CD4-positive, alpha-beta T cell treated with Interferon gamma for 1 hour (primary cell): Measurements from ENCODE around the gene TTC9C.
"Not testable (repeated sequence)": the region's sequence is repeated elsewhere in the genome, so short reads cannot be mapped to it uniquely, and the experiment has no call there.

Source experiments
- DNase-seq: peaks from one replicate; pipeline ENCODE4 v3.0.0-alpha.2; 2020

The TTC9C gene, protein sequence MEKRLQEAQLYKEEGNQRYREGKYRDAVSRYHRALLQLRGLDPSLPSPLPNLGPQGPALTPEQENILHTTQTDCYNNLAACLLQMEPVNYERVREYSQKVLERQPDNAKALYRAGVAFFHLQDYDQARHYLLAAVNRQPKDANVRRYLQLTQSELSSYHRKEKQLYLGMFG

DNA sequence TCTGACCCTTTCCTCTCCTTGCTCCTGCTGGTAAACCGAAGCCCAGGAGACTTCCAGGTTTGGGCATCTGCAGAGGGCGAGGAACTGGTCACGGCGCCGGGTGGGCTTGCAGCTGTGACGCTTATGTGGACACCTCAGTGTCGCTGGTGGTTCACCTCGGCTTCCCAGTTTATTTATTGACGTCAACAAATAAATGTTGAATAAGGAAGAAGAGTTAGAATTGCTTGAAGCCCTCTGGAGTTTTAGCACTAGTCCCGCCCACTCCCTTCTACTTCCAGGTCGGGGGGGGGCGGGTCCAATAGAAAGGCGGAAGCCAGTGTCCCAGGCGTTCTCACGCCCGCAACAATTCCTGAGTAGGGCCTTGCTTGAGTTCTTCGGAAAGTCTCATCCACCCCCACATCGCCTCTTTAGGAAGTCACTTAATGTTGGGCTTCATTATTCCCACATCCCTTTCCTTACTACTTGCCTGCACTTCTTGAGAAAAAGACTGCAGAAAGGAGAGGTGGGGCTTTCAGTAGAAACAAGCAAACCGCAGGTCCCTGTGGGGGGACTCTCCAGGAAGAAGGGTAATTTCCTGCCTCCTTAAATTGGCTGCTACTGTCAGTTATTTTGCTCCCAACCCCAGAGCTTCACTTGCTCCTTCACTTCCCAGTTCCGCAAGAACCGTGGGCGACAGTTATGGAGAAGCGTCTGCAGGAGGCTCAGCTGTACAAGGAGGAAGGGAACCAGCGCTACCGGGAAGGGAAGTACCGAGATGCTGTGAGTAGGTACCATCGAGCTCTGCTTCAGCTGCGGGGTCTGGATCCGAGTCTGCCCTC lies at the start of gene TTC9C:
TSS of gene TTC9C (plus strand) at position 316 of the 818 bp plus-strand sequence. CDS start at position 679, 363 bp downstream.
- DNase-seq = peak; percentile 81

GRCh38 chr11:62678770-62679696 lies 49.3 kb upstream of the TTC9C start, which contains the start of gene UBXN1:
UBXN1 (minus strand) TSS chr11:62679073; CDS start chr11:62678923, 150 bp downstream.
- DNase-seq = peak; percentile 83

DNA sequence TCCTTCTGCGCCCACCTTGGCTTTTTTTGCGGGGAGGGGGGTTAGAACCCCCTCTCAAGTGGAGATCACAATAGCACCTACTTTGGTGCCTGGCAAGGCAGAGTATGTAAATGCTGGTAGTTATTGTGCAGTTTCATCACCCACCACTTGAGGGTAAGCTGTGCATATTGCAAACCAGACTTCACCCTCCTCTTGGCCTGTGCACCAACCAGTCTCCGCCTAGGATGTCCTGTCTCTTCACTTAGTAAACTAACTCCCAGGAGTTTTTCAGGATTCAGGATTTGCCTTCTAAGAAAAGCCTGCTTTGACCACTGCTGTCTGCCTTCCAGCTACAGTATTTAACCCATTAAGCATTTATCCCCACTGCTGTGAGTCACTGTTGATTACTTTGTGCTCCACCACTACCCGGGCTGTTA lies 47.5 kb upstream of the TTC9C start:
- peak; percentile 29 for DNase-seq

- DNase-seq = no peak
Measured at GRCh38 chr11:62682518-62682917, 45.8 kb upstream of the TTC9C start.

DNA sequence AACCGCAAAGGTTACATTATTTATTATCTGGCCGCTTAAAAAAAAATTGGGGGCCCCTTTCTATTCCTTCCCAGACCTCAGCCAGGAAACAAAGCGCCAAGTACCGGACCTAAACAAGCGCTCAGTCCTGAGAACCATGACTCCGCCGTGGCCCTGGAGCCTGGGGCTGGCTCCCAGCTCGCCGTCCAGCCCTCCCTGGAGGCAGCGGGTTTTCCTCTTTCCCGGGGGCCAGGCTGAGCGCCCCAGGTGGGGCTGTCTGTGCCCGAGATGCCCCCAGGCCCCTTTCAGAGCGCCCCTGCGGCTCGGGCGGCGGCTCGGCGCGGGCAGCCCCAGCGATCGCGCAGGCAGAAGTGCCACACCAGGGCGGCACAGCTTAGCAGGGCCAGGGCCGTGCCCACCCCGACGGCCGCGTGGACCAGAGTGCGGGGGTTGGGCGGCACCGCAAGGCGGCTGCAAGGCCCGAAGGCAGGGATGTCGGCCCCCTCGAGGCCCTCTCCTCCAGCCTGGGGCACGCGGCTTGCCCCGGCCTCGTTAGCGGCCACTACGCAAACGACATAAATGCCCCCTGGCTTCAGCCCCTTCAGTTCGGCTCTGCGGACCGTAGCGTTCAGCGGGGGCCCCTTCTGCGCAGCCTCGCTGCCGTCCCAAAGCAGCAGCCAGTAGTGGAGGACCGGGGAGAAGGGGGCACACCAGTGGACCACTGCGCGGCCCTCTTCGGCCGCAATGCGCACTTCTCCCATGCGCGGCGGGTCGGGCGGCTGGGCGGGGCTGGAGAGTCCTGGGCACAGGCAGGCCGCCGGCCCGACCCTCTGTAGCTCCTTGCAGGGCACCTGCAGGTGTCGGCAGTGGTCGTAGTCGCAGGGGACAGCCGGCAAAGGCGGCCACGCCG lies 40.5 kb upstream of the TTC9C start:
- no peak for DNase-seq

DNA sequence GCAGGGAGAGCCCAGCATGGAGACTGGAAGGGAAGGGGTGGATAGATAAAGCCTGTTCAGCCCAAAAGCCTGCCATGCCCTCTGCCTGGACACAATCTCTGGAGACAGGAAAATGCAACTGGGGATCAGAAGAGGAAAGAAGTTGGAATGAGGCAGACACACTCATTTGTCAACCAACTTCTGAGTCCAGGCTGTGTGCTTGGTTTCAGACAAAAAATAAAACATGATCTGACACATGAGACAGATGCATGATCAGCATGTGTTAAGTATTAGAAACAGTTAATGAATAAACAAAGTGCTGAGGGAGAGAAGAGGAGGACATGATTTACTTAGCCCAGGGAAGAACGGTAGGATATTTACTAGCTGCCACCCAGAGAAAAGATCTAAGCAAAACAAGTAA lies 39.8 kb upstream of the TTC9C start:
- DNase-seq = no peak

DNA sequence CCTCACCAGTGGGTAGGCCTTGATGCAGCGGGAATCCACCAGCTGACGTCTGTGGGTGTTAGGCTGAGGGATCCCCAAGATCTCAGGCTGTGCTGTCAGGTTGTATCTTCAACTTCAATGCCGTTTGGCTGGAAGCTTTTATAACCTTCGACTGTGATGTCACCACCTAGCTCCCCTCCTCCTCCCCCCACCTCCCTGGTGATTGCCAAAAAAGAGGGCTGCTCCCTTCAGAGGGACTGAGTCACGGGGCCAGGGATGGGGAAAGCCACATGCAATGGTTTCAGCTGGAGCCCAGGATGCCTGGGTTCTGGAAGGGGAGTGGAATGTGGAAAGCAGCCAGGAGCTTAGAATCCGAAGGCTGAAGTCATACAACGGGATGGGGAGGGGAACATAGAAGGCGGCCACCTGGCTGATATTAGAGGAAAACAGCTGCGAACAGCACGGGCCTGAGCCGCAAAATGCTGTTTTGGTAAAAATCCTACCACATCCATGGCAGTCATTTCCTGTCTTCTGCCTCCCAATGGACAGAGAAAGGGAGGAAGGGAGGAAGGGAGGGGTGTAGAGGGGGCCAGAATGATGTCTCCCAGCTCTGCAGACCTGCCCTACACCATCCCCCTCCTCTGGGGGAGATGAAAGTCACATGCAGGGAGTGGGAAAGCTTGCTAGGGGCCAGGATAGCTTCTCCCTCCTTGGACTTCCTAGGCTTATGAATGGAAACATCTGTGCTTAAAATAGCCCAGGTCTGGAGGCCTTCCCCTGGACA lies 38.7 kb upstream of the TTC9C start, which contains the start of gene LRRN4CL:
TSS of gene LRRN4CL (minus strand) at position 110 of the 763 bp plus-strand sequence. CDS start 1,022 bp downstream, outside the sequence.
- DNase-seq = no peak

- DNase-seq = not testable (repeated sequence)
Measured at GRCh38 chr11:62693624-62694023, 34.7 kb upstream of the TTC9C start.

DNA sequence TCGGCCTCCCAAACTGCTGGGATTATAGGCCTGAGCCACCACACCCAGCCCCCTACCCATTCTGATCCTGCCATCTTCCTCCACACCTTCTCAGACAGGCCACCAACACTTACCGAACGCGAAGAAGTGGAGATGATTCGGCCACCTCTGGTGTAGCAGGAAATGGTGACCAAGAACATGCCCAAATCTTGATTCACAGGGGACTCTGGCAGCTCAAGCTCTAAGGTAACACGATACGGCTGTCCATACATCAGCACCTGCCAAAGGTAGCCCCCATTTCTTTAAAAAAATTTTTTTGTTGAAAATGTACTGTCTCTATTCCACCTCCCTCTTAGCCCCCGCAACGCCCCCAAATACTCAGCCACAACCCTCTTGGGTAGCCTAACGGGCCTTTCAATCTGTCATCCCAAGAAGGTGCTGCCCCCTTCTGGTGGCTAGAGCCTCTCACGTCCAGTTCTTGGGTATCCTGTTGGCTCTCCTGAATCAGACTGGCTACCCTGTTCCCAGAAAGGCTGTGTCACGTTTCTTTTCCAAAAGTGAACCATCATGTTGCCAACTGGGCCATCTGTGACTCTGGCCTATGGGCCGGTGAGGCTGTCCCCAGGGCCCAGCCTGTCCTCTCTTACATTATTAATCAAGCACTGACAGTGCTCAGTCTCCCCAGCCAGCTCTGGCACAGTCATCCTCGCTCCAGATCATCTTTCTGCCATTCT lies 33.7 kb upstream of the TTC9C start:
- DNase-seq = peak; percentile 74

GRCh38 chr11:62702246-62702645 lies 26.0 kb upstream of the TTC9C start:
- peak; percentile 22 for DNase-seq

GRCh38 chr11:62703921-62704320 lies 24.4 kb upstream of the TTC9C start:
- DNase-seq = not testable (repeated sequence)

GRCh38 chr11:62705413-62705812 lies 22.9 kb upstream of the TTC9C start:
- DNase-seq = no peak

- peak; percentile 93 for DNase-seq
Measured at GRCh38 chr11:62705880-62706849, 22.1 kb upstream of the TTC9C start.

DNA sequence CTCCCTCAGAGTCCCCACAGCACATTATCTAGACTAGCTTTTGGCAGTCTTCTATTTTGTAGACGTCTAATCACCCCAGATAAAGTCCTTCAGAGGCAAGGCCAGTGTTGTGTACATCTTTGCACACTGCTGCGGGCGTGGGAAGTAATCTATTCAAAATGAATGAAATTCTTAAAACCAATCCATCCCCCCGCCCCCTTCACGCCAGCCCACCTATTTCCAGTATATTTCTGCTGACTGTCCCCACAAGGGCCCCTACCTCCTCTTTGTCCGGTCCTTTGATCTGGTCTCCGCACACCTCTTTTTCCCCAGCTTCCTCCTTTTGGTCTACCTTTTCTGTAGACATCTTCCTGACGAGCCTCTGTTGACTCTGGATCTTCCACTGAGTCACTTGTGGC lies 21.4 kb upstream of the TTC9C start:
- no peak for DNase-seq

DNA sequence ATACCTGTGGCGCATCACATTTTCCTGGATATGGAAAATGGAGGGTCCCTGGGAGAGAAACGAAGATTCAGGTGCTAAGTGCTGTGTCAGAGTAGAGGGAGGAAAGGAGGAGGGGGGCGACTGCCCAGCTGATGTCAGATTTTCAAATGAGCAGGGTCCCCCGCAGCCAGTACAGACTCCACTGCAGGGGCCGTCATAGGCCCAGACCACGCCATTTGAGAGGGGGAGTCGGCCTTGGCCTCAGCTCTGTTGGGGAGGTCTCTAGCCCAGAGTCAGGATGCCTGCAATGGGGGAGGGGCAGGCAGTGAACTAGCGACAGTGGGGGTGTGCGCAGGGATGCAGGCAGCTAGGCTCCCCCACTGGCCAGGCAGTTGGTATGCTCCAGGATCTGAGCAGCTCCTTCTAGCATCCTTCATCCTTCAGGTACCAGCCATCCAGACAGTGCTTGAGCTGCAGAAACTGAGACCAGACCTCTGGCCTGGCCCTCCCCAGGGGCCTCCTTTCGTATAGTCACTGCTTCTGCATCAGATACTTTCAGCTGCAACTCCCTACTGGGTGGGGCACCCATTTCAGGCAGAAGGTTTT lies 20.9 kb upstream of the TTC9C start, which contains the start of the genes BSCL2 and GNG3:
TSS of gene BSCL2 (minus strand) at position 148 of the 585 bp plus-strand sequence. CDS start 229 bp downstream, outside the sequence.
TSS of gene GNG3 (plus strand) at position 400 of the 585 bp plus-strand sequence. CDS start 620 bp downstream, outside the sequence.
- DNase-seq = no peak

DNA sequence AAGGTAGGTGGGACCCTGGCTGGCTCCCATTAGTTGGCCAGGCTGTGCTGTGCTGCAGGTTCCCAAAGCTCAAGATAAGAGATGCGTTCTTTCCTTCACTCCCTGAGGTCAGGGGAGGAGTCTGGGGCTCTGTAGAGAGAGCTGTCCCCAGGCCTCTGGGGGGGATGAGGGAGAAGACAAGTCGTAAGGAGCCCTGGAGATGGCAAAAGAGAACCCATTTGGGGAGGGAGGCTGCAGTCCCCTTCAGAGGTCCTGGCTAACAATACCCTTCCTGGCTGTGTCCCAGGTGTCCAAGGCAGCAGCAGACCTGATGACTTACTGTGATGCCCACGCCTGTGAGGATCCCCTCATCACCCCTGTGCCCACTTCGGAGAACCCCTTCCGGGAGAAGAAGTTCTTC lies 19.9 kb upstream of the TTC9C start:
- DNase-seq = no peak

DNA sequence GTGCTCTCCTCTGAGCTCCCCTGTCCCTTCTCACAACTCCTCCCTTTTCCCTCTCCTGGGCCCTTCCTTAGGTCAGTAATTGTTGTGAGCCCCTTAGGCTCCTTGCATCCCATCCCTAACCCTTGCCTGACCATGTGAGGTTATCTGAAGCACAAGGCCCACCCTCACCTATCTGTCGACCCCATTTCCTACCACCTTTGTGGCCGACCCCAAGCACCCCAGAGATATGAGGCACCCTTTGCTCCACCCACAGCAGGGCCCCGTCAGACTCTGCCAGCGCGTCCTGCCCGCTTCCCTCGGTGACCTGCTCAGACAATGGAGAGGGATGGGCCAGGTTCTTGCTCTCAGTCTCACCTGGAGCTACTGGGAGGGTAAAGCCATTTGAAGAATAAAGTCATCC lies 19.5 kb upstream of the TTC9C start:
- DNase-seq = peak; percentile 35

DNA sequence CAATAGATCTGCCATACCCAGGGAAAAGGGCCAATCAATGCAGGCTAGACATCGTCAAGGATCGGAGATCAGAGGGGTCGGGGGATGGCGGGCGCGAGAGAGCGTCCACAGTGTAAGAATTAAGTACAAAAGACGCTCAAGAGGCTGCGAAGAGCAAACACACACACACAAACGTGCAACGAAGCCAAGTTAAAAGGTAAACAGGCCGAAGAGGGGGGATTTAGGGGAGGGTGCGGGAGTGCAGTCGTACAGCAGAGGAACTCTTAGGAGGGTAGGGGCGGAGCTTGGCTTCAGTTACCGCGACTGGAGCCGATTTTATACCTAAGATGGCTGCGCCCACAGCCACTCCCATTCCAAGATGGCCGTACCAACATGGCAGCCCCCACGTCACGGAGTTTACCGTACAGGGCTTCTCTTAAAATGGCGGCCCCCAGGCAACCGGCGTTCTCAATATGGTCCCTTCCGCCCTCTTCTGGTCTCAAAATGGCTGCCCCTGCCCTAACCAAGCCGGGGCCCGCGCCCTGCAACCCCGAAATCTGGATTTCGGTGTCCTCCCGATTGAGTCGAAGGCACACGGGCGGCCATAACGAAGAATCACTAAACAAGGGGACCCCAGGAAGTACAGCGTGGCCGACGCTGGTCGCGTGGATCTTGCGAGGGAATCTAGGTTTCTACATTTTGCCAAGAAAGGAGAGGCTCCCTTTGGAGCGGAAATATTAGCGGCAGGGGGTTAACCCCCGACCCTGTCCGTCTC lies 18.9 kb upstream of the TTC9C start:
- DNase-seq = peak; percentile 98
